ENCODE results near the gene ARPC4.

Gene ARPC4

DNA sequence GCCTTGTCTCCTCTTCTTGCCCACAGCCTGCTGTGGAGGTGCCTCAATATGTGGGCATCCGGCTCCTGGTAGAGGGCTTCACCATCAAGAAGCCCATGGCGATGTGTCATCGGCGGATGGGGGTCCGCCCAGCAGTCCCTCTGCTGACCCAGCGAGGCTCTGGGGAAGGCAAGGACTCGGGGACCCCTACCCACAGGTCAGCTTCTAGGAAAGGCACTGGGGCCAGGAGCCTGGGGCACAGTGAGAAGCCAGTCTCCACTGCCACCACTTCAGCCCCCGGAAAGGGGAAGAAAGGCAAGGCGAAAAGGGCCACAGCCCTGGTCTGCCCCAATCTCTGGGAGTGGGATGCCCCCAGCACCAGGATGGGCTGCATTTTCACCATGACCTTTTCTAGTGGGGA is 40.2 kb downstream of the ARPC4 start:
- H2AFZ ChIP-seq (ENCODE audit: low read length) = no peak overlapping the region
- no peaks in the 10 kb centered on the region for H3K4me1 ChIP-seq (ENCODE audit: low read length)
- no peaks in the 10 kb centered on the region for H3F3A ChIP-seq (ENCODE audit: insufficient read depth, low read length)
- no peak for DNase-seq
- no peaks in the 10 kb centered on the region for H3K9me3 ChIP-seq (replicated peaks; ENCODE audit: insufficient read depth, low read length)
- no peaks in the 10 kb centered on the region for H3K27me3 ChIP-seq (replicated peaks; ENCODE audit: insufficient read depth, low read length)
- H3K9ac ChIP-seq (ENCODE audit: low read length) = no peak overlapping the region
- H3K4me2 ChIP-seq (ENCODE audit: low read depth, low read length) = no peak overlapping the region
- H3K4me3 ChIP-seq (ENCODE audit: low read length) = no peak overlapping the region
- H3K36me3 ChIP-seq (replicated peaks; ENCODE audit: insufficient read depth, low read length) = no peaks in the 10 kb centered on the region
- no peaks in the 10 kb centered on the region for H3K9me2 ChIP-seq (replicated peaks; ENCODE audit: insufficient read depth, low read length)
- H4K20me1 ChIP-seq (ENCODE audit: insufficient read depth, low read length) = no peaks in the 10 kb centered on the region
- TF ChIP-seq, protein P1, sequence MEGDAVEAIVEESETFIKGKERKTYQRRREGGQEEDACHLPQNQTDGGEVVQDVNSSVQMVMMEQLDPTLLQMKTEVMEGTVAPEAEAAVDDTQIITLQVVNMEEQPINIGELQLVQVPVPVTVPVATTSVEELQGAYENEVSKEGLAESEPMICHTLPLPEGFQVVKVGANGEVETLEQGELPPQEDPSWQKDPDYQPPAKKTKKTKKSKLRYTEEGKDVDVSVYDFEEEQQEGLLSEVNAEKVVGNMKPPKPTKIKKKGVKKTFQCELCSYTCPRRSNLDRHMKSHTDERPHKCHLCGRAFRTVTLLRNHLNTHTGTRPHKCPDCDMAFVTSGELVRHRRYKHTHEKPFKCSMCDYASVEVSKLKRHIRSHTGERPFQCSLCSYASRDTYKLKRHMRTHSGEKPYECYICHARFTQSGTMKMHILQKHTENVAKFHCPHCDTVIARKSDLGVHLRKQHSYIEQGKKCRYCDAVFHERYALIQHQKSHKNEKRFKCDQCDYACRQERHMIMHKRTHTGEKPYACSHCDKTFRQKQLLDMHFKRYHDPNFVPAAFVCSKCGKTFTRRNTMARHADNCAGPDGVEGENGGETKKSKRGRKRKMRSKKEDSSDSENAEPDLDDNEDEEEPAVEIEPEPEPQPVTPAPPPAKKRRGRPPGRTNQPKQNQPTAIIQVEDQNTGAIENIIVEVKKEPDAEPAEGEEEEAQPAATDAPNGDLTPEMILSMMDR (IDR thresholded peaks at IDR 0.05; ENCODE audit: low read length) = no peak
- TF ChIP-seq EZH2 (optimal IDR thresholded peaks at IDR 0.05; ENCODE audit: low read depth, low read length) (no peak), EZH2phosphoT487 (IDR thresholded peaks at IDR 0.05; ENCODE audit: low read length) (no peak)
- no peaks in the 10 kb centered on the region for H3K79me2 ChIP-seq (ENCODE audit: low read length)
- H3K27ac ChIP-seq (ENCODE audit: low read length) = no peak overlapping the region

DNA sequence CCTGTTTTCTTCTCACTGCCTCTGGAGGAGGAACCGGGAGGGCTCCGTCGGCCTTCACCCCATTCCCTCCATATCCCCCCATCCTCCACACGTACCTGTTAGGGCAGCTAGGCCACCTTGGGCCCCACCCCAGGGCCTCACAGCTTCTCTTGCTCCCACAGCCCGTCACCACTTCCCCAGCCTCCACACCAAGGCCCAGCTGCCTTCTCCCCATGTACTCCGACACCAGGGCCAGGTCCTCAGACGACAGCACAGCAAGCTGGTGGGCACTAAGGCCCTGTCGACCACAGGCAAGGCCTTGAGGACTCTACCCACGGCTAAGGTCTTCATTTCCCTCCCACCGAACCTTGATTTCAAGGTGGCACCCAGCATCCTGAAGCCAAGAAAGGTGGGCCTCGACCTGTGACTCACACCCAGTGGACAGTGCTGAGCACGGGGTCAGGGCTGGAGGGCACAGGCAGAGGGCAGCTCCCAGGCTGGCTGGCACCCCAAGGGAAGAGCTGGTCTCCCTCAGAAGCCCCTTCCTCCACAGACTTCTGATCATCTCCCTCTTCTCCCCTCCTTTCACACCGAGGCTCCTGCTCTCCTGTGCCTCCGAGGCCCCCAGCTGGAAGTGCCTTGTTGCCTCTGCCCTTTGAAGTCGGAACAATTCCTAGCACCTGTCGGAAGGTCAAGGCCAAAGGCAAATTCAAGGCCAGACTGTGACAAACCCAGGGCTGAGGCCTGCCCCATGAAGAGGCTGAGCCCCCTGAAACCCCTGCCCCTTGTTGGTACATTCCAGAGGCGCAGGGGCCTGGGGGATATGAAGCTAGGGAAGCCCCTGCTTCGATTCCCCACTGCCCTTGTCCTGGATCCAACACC is 41.9 kb downstream of the ARPC4 start:
- no peaks in the 10 kb centered on the region for H4K20me1 ChIP-seq (ENCODE audit: insufficient read depth, low read length)
- H3K9me3 ChIP-seq (replicated peaks; ENCODE audit: insufficient read depth, low read length) = no peaks in the 10 kb centered on the region
- H3K4me3 ChIP-seq (ENCODE audit: low read length) = no peak overlapping the region
- H3K36me3 ChIP-seq (replicated peaks; ENCODE audit: insufficient read depth, low read length) = no peaks in the 10 kb centered on the region
- H3K79me2 ChIP-seq (ENCODE audit: low read length) = no peaks in the 10 kb centered on the region
- no peaks in the 10 kb centered on the region for H3K4me1 ChIP-seq (ENCODE audit: low read length)
- H2AFZ ChIP-seq (ENCODE audit: low read length) = no peak overlapping the region
- no peak overlapping the region for H3K4me2 ChIP-seq (ENCODE audit: low read depth, low read length)
- H3K27me3 ChIP-seq (replicated peaks; ENCODE audit: insufficient read depth, low read length) = no peaks in the 10 kb centered on the region
- no peaks in the 10 kb centered on the region for H3K9me2 ChIP-seq (replicated peaks; ENCODE audit: insufficient read depth, low read length)
- DNase-seq = no peak
- no peak for TF ChIP-seq EZH2 (optimal IDR thresholded peaks at IDR 0.05; ENCODE audit: low read depth, low read length)
- H3K27ac ChIP-seq (ENCODE audit: low read length) = no peak overlapping the region
- no peak overlapping the region for H3K9ac ChIP-seq (ENCODE audit: low read length)
- no peaks in the 10 kb centered on the region for H3F3A ChIP-seq (ENCODE audit: insufficient read depth, low read length)

DNA sequence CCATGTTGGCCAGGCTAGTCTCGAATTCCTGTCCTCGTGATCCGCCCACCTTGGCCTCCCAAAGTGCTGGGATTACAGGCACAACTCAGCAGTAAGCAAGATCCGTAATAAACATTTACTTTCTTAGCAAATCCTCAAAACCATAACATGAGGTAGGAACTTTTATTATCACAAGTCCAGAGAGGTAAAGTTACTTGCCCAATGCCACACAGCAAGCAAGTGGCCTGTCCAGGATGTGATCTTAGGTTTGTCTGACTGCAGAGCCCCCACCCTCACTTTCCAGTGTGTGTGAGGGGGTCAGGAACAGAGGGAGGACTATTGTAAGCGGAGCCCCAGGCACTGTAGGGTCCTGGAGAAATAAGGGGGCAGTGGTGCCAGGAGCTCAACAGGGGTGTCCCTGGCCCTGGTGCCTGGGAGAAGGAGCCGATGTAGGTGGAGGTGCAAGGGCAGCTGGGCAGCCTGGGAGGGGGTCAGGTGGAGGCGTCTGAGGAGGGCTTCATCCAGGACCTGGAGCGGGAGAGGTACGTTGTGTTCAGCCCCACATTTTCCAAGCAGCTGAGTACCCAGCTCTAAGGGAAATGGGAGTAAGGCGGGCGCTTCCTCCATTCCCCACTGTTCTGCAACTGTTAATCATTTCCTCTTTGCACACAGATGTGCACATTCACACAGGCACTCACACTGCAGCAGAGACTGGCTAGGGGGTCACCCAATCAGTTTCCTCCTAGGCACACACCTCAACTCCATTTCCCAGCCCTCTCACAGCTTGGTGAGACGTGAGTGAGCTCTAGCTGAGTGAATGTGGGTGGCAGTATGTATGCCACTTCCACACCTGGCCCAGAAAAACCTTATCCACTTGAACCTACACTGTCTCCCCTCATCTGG is 45.1 kb downstream of the ARPC4 start:
- TF ChIP-seq EZH2phosphoT487 (IDR thresholded peaks at IDR 0.05; ENCODE audit: low read length) = no peak
- TF ChIP-seq, protein P1 (IDR thresholded peaks at IDR 0.05; ENCODE audit: low read length) = no peak
- TF ChIP-seq EZH2 (optimal IDR thresholded peaks at IDR 0.05; ENCODE audit: low read depth, low read length) = no peak
- Histone ChIP-seq H4K20me1 (ENCODE audit: insufficient read depth, low read length) (no peaks in the 10 kb centered on the region), H3K4me1 (ENCODE audit: low read length) (no peaks in the 10 kb centered on the region), H3K27ac (ENCODE audit: low read length) (no peak overlapping the region), H3K9ac (ENCODE audit: low read length) (no peak overlapping the region), H3K9me3 (replicated peaks; ENCODE audit: insufficient read depth, low read length) (no peaks in the 10 kb centered on the region), H3K36me3 (replicated peaks; ENCODE audit: insufficient read depth, low read length) (no peaks in the 10 kb centered on the region), H3K4me3 (ENCODE audit: low read length) (no peak overlapping the region), H3K9me2 (replicated peaks; ENCODE audit: insufficient read depth, low read length) (no peaks in the 10 kb centered on the region), H3K79me2 (ENCODE audit: low read length) (0 out of 2 replicates have a peak, but pooled peaks cover 6% of the 10 kb centered on the region), H3K4me2 (ENCODE audit: low read depth, low read length) (no peak overlapping the region), H2AFZ (ENCODE audit: low read length) (no peak overlapping the region), H3F3A (ENCODE audit: insufficient read depth, low read length) (no peaks in the 10 kb centered on the region), H3K27me3 (replicated peaks; ENCODE audit: insufficient read depth, low read length) (no peaks in the 10 kb centered on the region)
- no peak for DNase-seq

All from MM.1S (cell line).